Retinal pigment epithelial cell (primary cell): Measurements from ENCODE around the gene C1QTNF1.

Experiments
- DNase-seq: peaks from one replicate; pipeline ENCODE4 v3.0.0-alpha.2; 2010; ENCODE audit warnings: low read depth
- H3K4me3 ChIP-seq: 2 replicates; pipeline ENCODE4 v1.5.1; 2011; ENCODE audit warnings: mild to moderate bottlenecking, low read length, control low read depth, moderate library complexity
- TF ChIP-seq, protein P1 (sequence below): conservative IDR thresholded peaks from 2 replicates; pipeline ENCODE4 v1.5.1; 2011; ENCODE audit warnings: low read depth, low read length, control low read depth, inconsistent platforms

The C1QTNF1 gene

DNA sequence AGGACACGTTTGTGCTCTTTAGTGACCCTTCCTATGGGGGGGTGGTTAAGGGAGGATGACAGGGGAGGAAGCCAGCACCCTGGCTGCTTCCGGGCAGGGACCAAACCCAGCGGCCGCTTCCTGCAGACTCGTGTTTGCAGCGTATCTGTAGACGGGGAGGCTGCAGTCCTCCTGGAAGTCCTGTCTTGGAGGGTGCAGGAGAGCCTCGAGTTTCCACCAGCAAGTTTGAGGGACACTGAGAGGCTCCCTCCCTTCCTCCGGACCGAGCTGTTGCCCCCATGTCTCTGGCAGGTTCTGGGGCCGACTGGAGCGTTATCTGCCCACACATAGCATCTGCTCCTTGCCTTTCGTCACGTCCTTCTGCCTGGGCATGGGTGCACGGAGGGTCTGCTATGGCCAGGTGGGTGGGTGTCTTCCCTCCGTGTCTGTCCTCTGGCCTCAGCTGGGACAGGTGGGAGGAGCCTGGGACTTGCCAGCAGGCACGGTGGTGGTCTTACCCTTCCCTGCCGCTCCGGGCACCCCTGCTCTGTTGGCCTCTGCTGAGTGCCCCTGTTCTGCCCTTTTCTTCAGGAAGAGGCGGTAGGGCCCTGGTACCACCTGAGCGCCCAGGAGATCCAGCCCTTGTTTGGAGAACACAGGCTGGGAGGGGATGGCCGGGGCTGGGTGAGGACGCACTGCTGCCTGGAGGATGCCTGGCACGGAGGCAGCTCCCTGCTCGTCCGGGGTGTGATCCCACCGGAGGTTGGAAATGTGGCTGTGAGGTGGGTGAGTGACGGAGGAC lies 59.4 kb downstream of the C1QTNF1 start:
- H3K4me3 ChIP-seq = no peak overlapping the region
- TF ChIP-seq, protein P1, sequence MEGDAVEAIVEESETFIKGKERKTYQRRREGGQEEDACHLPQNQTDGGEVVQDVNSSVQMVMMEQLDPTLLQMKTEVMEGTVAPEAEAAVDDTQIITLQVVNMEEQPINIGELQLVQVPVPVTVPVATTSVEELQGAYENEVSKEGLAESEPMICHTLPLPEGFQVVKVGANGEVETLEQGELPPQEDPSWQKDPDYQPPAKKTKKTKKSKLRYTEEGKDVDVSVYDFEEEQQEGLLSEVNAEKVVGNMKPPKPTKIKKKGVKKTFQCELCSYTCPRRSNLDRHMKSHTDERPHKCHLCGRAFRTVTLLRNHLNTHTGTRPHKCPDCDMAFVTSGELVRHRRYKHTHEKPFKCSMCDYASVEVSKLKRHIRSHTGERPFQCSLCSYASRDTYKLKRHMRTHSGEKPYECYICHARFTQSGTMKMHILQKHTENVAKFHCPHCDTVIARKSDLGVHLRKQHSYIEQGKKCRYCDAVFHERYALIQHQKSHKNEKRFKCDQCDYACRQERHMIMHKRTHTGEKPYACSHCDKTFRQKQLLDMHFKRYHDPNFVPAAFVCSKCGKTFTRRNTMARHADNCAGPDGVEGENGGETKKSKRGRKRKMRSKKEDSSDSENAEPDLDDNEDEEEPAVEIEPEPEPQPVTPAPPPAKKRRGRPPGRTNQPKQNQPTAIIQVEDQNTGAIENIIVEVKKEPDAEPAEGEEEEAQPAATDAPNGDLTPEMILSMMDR = no peak
- DNase-seq = no peak

DNA sequence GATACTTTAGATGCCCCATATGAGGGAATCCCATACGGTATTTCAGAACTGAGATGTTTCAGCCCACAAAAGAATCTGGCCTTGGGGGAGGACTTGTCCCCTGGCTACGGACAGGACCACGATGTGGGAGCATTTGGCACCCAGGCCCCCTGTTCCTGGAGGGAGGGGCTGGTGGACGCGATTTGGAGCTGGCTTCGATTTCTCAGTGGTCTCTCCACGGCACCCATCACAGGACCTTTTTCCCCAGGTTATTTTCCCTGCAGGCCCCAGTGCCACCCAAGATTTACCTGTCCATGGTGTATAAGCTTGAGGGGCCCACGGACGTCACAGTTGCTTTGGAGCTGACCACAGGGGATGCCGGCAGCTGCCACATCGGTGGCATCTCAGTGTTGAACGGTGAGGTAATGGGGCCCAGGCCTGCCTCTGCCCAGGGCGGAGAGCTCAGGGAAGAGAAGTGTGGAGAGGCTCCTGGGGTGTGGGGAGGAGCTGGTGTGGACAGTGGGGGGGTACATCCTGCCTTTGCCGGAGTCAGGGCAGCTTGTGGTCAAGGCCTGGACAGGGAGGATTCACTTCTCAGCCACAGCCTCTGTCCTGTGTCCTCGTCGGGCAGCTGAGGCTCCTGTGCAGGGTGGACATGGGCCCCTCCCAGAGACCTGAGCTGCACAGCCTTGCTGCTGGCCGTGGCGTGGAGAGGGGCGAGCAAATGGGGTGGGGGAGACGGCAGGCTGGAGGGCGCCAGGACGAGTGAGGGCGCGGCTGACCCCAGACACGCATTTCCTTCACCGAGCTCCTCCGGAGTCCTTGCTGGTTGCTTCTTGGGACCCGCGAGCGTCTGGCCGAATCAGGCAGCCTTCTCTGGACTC lies 60.6 kb downstream of the C1QTNF1 start:
- H3K4me3 ChIP-seq = no peak overlapping the region
- DNase-seq = no peak
- TF ChIP-seq, protein P1 = no peak

DNA sequence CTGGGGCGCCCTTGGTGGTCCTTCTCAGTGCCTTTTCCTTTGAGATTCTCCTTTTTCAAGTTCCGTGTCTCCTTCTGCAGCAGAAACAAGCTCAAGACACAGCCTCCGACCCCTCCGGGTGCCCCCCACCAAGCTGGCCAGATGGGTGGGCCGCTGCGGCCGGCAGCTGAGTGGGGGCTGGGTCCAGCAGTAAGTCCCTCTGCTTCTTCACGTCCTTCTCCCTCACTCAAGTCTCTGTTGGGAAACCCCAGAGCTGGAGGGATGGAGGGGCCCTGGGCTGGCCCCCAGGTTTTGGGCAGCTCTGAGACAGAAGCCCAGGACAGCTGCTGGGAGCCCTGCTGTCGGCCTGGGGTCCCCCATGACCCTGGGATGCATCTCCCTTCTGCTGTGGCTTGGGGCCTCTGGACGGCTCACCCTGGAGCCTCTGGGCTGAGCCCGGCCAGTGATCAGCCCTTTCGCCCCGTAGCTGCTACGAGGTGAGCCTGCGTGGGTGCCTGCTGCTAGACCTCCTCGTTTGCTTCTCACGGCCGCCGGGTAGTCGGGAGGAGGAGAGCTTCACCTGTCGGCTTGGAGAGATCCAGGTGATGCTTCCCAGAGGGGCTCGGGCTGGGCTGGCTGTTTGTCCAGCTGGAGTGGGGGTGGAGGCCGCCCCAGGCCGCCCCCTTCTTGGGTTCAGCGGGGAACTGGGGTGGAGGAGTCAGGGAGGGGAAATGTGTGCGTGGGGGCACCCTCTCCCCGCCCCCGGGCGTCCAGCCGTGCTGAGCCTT lies 61.4 kb downstream of the C1QTNF1 start:
- TF ChIP-seq, protein P1 = no peak
- no peak overlapping the region for H3K4me3 ChIP-seq
- DNase-seq = no peak

DNA sequence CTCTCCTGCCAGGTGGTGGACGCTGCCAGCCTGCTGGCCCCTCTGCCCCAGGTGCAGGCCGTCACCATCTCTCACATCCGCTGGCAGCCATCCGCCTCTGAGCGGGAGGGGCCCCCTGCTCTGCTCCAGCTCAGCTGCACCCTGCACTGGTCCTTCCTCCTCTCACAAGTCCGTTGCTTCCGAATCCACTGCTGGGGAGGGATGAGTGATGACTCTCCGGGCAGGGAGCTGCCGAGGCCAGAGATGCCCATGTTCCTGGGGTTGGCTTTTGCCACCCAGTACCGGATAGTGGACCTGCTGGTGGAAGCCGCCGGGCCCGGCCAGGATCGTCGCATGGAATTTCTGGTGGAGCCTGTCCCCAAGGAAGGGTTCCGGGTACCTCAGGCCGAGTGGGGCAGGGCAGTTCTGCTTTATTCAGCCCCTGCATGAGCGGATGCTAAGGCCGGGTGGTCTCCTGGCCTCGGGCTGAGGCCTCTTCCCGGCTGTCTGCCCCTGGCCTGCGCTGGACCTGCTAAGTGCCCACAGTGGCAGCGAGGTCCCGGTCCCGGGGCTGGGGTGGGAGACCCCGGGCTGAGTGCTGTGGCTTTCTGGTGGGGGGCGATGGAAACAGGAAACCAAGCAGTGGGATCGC lies 62.1 kb downstream of the C1QTNF1 start:
- no peak for DNase-seq
- TF ChIP-seq, protein P1 = no peak

DNA sequence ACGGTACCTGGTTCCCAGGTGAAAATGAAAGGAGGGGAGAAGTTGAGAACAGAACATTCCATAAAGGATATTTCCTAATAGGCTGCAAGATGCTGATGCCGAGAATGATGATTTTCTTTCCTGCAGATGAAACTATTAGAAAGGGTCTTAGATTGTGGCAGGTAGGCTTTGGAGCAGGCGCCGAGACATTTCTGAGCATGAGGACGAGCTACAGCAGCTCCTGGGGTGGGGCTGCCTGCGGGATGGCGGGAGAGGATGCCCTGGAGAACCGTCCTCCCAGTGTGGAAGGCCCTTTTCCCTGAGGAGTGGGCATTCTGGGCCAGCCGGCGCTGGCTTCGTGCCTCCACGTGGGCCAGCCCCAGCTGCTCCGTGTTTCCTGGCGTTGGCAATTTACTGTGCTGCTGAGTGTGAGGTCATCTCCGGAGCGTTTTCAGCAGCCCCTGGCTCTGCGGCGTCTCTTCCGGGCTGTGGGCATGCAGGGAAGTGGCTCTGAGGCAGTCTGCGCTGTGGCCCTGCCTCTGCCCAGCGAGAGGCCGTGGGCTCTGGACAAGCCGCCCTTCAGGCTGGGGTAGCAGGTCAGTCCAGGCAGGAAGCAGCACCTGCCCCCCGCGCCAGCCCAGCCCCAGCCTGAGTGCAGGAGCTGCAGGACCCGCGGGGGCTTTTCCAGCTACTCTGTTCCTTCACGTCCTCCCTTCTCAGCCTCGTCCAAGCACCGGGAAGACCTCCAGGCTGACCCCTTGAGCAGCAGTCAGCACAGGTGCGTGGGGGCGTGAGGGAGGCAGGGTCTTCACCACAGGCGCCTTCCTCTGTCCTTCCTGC lies 62.8 kb downstream of the C1QTNF1 start:
- TF ChIP-seq, protein P1 = no peak
- H3K4me3 ChIP-seq = no peak overlapping the region
- no peak for DNase-seq

More for the DNA sequence above, 62.1 kb downstream of the C1QTNF1 start:
- no peak overlapping the region for H3K4me3 ChIP-seq
